T-helper 9 cell (primary cell): Measurements from ENCODE around the gene QSOX2.

Experiments used
- DNase-seq: peaks from one replicate; pipeline ENCODE4 v3.0.0-alpha.2; 2020

QSOX2 gene

DNA sequence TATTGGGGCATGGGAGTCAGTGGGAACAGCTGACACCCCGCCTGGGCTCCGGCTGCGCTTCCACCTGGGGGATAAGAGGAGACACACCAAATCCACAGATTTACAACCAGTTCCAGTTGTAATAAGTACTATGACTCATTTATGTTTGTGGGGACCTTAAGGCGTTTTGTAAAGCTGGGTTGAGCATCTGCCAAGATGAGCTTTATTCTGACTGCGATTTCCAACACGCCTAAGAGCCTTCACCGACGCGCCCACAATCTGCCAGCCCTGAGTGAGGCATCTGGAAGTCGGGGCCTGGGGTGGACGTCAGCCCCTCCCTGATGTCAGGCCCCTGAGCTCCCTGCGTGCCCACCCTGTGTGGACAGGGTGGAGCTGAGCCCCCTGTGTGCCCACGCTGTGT, 26.3 kb downstream of the QSOX2 start:
- DNase-seq: no peak

- no peak for DNase-seq
Observed at GRCh38 chr9:136218673-136219072, 26.9 kb downstream of the QSOX2 start.

DNA sequence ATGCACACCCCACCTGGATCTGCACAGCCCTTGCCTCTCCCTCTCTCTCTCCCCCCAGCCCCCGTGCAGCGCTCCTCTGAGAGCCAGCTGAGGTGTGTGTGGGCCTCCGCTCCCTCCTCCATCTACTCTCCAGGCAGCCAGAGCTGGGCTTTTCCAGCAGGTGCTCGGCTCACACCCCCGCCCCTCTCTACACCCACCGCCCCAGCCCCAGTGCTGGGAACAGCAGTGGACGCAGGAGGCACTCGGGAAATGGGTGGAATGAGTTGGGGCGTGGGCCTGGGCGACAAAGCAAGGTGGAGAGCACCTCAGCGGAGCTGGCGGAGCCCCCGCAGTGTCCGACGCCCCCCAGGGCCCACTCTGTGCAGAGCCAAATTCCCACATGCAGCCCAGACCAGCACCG, 27.3 kb downstream of the QSOX2 start:
- no peak for DNase-seq

DNA sequence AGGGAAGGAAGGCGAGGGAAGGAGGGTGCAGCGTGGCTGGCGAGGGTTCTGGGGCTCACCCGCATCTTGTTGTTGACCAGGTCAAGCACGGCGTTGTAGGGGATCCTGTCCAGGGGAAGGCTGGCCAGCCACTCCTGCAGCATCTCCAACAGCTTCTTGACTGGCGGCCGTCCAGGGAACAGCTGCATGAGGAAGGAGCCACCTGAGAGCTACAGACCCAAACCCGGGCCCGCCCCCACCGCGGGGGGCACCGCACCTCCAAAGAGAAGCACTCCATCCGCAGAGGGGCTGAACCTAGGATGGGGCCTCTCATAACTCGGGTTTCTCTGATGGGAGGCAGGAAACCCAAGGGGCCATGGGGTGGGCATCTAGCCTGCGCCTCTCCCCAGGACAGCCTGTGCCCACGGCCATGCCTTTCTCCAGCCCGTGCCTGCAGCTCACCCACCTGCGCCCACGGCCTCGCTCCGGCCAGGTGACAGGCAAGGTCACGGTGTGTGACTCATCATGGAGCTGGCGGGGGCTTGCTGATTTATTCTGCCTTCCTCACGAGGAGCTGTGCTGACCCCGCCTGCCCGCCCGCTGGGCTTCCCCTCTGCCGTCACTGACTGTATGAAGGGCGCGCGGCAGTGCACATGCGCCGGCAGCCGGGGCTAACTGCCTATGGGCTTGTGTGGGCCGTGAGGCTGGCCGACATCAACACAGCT, 28.9 kb downstream of the QSOX2 start:
- DNase-seq: no peak

DNA sequence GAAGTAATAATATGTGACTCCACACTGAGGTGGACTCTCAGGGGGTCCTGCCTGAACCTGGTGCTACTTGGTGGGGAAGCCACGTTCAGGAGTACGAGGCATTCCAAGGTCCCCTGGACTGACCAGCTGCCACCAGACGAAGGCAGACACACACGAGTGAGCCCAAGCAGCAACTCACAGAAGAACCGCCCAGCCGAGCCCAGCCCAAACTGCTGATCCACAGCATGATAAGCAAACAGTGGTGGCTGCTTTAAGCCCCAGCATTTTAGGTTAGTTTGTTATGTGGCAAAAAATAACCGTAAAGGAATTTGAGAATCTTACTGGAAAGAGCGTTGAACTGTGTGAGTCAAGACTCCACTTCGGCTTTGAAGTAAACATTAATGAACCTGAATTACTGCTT, 31.9 kb downstream of the QSOX2 start:
- no peak for DNase-seq

DNA sequence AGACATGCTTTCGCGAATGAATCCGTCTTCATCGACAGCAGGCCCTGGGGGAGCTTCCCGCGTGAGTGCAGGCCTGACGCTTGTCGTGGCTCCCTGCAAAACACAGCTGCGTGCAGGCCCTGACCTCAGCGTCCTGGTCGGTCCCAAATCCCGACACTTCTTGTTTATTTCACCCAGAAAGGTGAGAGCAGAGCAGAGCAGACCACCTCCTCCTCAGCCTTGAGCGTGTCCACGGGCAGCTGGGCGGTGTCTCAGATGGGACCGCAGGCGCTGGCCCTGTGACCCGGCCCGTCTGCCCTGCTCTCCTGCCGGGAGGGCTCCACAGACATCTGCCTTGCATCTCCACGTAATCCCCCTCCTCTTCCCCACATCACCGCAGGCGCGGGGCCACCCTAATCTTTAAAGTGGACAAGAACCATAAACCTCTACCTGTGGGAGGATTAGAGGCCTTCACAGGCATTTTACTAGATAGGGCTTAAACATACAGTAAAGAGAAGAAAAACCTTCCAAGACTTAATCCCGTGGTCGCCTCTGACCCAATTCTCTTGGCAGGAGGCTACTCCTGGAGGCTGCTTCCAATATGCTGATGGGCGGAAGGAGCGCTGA, 33.2 kb downstream of the QSOX2 start:
- DNase-seq: no peak

DNA sequence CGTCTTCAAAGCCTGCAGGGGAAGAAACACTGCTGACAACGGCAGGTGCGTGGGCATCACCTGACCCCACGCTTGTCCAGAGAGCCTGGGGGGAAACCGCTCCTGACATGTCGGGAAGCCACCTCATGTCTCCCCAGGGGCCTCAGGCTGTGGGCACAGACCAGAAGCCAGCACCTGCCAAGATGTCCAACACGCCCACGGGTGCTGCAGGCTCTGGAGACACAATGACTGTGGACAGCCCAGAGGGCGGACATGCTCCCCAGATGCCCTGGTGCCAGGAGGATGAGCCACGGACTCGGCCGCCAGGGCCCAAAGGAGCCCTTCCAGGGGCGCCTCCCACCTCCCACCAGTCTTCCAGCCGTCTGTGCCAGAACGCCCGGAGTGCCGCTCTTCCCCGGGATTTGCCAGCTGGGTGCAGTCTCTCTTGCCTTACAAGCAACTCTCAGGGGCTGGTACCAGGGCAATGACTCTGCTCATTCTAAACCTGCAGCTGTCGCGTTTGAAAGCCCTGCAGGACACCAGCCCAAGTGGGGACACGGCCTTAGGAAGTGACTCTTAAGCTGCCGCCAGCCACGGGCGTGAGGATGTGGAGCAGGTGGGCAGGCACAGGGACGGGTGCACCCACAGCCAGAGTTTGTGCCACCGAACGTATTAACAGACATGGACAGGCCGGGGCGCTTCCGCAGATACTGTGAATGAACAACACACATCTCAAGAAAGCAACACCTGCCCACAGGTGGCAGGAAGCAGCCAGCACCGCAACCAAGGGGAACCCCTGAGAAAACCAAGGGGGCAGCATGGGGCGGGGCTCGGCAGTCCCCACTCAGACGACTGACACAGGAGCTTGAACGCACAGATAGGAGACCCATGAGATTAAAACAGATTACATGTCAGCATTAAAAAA, 33.9 kb downstream of the QSOX2 start:
- DNase-seq: no peak

DNA sequence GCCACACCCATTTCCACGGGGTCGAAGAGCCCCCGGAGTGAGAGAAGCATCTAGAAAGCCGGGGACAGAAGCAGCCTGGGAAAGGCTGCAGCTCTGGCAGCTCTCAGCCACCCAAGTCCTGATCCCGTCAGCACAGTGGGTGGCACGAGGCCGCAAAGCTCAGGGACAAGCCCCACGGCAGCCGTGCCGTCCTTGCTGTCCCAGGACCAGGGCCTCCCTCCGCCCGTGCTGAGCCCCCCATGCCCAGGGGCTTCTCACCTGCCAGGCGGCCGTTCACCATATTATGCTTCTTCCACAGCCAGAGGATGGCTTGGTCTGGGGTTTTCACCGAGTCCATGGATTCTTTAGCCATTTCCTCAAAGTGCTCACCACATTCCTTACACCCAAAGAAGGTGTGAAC, 34.6 kb downstream of the QSOX2 start:
- no peak for DNase-seq

DNA sequence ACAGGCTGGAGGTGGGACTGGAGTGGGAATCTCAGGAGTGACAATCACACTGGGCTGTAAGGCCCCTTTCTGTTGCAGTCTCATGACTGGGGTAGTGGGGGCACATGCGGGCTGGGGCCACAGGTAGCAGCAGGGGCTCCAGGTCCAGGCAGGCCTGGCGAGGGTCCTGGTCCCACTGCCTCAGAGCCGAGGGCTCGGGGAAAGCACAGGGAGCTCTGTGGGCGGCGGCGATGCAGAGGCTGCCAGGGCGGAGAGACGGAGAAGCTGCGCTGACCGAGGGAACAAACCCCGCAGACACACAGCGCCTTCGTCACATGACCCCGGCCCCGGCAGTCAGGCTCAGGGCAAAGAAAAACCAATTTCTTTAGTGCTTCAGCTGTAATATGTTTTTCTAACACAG, 35.3 kb downstream of the QSOX2 start:
- DNase-seq: no peak

GRCh38 chr9:136209786-136210185, 35.8 kb downstream of the QSOX2 start:
- no peak for DNase-seq

GRCh38 chr9:136209232-136209631, 36.4 kb downstream of the QSOX2 start:
- no peak for DNase-seq

DNA sequence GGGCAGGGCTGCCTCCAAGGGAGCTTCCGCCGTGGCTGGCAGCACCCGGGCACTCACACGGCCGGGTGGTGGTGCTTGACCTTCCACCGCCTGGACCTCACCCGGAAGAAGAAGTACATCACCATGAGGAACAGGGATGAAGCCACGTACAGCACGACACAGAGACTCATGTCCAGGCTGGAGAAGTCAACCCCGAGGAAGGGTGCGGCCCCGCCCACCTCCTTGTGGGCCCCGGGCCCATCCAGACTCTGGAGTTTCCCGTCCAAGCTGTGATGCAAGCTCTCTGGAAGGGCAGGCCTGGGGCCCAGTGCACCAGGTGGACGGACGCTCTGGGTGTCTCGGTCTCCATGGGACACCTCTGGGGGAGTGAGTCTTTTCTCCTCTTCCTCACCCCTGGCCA, 36.9 kb downstream of the QSOX2 start:
- DNase-seq: no peak

DNA sequence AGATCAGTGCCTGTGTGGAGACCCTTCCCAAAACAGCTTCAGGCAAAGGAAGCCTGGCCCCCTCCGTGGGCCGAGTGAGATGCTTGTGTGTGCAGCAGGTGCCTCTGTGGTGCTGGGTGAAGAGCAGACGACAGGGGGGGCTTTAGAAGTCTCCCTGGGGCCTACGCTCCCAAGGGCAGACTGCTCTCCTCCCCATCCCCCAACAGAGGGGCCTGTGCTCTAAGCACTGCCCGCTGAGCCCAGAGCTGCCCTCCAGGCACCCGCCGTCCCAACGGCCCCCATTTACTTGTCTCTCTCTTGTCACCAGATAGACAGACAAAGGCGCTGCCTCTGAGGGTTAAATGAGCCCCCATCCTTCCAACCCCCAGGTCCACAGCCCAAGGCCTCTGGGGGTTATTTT, 38.0 kb downstream of the QSOX2 start:
- no peak for DNase-seq

- DNase-seq: no peak
Observed at GRCh38 chr9:136206602-136207275, 38.9 kb downstream of the QSOX2 start.

DNA sequence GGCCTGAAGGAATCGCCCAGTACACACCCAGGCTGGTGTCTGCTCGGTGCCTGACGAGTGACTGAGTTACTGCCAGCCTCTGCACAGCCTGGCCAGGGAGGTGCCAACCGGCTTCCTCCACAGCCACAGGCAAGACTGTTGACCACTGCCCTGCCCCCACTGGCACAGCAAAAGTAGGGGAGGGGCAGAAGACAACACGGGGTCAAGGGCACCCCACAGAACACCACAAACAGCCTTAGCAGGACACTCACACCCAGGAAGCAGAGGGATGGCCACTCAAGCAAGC, 40.0 kb downstream of the QSOX2 start:
- no peak for DNase-seq

- peak; percentile 21 for DNase-seq
Observed at GRCh38 chr9:136204838-136205706, 40.5 kb downstream of the QSOX2 start, which contains the start of gene LHX3. Gene LHX3, minus strand, starts transcription at chr9:136205128. Its CDS starts 116 bp downstream, at chr9:136205012.

DNA sequence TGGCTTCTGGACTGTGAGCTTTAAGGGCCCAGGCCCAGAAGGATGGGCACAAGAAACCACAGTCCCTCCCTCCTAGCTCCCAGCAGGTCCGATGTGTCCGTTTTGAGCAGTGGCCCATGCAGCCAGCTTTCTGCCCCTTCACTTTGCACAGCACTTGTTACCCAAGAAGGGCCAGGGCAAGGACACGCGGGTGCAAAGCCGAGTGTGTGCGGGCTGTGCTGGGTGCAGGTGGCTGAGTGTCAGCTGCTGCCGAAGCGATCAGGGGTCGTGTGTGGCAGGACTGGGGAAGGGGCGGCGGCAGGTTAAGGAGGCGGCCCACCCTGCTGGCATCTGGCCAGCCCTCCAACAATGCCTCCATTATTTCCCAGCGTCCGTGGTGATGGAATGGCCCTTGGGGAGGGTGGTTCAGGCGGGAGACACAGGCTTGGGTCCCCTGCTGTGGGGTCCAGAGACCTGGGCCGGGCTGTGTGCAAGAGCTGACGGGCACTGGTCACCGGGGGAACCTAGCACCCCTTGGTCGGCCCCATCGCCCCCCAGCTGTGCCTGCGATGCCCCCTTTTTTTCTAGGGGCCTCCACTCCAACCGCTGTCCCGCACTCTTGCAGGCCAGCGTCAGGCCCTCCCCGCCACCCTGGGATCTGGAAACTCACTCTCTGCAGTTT, 41.3 kb downstream of the QSOX2 start:
- DNase-seq: no peak

DNA sequence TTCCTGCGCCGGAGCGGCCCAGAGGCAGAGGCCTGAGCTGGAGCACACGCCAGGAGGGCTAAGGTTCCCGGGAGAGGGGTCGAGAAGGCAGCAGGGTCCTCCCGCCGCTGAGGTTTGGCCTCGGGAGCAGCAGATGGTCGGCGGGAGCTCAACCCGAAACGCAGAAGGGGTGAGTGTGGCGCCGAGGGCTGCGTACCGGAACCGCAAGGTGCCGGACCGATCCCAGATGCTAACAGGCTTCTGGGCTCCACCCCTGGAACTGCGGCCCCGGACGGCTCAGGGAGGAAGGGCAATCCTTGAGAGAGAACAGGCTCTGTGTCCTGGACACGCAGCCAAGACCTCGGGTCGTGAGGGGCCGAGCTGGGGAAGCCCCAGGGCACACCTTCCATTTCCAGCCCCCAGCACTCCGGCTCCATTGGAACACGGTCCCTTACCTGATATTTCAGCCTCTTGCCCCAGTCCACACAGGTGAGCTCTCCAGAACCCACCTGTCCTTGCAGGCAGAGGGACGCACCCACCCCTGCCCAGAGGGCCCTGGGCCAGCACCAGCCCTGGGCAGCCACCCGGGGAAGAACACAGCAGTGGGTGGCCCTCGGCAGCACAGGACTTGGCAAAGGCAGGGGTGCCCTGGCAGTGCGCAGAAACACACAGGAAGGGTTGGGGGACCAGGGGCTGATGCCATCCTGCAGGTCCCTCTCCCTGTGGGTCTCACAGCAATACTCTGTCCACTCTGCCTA, 42.0 kb downstream of the QSOX2 start:
- no peak for DNase-seq

GRCh38 chr9:136202454-136203407, 42.9 kb downstream of the QSOX2 start:
- no peak for DNase-seq
